AG04449 (cell line): ENCODE data around the gene P2RX6.
"Not testable (repeated sequence)": the region's sequence is repeated elsewhere in the genome, so short reads cannot be mapped to it uniquely, and the experiment has no call there.

ENCODE experiments used
- CTCF ChIA-PET: fragments of 350-600 bp; formaldehyde crosslinking; extraction: SDS; loops from one replicate; lab custom pipeline; 2021; ENCODE audit warnings: antibody characterized with exemption; lab: Yijun Ruan, JAX
- POLR2A ChIA-PET: fragments of 400-600, 350-600 bp; formaldehyde crosslinking; extraction: SDS; loops from one replicate; lab custom pipeline; 2020; ENCODE audit warnings: antibody characterized with exemption, inconsistent platforms; lab: Yijun Ruan, JAX
- DNase-seq: peaks from one replicate; pipeline ENCODE4 v3.0.0-alpha.2; 2010; ENCODE audit warnings: low read depth, low spot score
- H3K4me3 ChIP-seq: 2 replicates; pipeline ENCODE4 v1.5.1; 2011; ENCODE audit warnings: low read depth, mild to moderate bottlenecking, control low read depth, low read length
- TF ChIP-seq, protein P1 (sequence below): IDR thresholded peaks from one replicate; pipeline ENCODE4 v1.5.1; 2011; ENCODE audit warnings: mild to moderate bottlenecking, moderate library complexity, low read length, control low read depth, inconsistent platforms; ENCODE audit not compliant: insufficient read depth; ENCODE audit errors: missing control alignments

The P2RX6 gene

GRCh38 chr22:21047035-21047661 is 32.2 kb downstream of the P2RX6 start:
- no peak for DNase-seq
- TF ChIP-seq, protein P1, sequence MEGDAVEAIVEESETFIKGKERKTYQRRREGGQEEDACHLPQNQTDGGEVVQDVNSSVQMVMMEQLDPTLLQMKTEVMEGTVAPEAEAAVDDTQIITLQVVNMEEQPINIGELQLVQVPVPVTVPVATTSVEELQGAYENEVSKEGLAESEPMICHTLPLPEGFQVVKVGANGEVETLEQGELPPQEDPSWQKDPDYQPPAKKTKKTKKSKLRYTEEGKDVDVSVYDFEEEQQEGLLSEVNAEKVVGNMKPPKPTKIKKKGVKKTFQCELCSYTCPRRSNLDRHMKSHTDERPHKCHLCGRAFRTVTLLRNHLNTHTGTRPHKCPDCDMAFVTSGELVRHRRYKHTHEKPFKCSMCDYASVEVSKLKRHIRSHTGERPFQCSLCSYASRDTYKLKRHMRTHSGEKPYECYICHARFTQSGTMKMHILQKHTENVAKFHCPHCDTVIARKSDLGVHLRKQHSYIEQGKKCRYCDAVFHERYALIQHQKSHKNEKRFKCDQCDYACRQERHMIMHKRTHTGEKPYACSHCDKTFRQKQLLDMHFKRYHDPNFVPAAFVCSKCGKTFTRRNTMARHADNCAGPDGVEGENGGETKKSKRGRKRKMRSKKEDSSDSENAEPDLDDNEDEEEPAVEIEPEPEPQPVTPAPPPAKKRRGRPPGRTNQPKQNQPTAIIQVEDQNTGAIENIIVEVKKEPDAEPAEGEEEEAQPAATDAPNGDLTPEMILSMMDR = no peak
- H3K4me3 ChIP-seq = no peak overlapping the region
- POLR2A ChIA-PET = interaction anchor here (1.4 kb wide), 1 partner anchor 45 kb away, joined by 4 read pairs; the partner anchor contains the start of gene THAP7
- CTCF ChIA-PET = interaction anchor here (0.6 to 4.3 kb wide), 5 partner anchors 10 to 55 kb away, joined by 3 to 20 read pairs (median 3); partner anchors contain the start of gene SLC7A4

DNA sequence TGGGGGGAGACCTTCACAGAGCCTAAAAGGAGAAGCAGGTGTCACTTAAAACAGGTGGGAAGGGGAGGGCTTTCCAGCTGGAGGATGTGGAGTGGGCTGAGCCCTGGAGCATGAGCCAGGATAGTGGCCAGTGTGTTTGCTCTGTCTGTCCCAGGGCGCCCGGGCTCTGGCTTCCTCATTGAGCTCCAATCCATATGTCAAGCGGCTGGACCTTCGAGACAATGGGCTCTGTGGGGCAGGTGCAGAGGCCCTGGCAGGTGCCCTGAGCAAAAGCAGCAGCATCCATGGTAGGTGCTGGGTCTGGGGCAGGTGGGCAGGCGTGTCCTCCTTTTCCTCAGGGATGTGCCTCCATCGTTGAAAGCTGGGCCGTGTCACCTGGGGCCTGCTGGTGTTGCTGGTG is 32.8 kb downstream of the P2RX6 start:
- POLR2A ChIA-PET = no interaction called here
- no peak overlapping the region for H3K4me3 ChIP-seq
- CTCF ChIA-PET = interaction anchor here (0.6 to 1.8 kb wide), 3 partner anchors 9 to 45 kb away, joined by 3 to 5 read pairs (median 3); partner anchors contain the start of gene SLC7A4
- no peak for DNase-seq
- TF ChIP-seq, protein P1 = no peak

DNA sequence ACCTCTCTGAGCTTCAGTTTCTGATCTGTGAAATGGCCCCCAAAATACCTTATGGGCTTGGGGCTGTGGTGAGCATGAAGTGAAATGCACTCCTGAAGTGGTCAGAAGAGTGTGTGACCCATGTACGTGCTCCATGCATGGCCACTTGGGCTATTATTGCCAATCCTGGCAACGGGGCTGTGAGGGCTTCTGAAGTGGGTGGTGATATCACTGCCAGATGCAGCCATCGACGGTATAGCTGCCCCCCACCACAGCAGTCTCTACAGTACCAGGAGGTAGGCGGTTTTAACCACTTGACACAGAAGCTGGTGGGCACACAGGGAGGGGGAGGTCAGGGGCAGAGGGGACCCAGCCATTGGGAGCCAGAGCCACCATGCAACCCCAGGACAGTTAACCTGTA is 33.5 kb downstream of the P2RX6 start:
- DNase-seq, H3K4me3 ChIP-seq, POLR2A ChIA-PET: not testable (repeated sequence)
- CTCF ChIA-PET = interaction anchor here (1.0 kb wide), 1 partner anchor 16 kb away, joined by 3 read pairs; the partner anchor contains the start of gene SLC7A4

DNA sequence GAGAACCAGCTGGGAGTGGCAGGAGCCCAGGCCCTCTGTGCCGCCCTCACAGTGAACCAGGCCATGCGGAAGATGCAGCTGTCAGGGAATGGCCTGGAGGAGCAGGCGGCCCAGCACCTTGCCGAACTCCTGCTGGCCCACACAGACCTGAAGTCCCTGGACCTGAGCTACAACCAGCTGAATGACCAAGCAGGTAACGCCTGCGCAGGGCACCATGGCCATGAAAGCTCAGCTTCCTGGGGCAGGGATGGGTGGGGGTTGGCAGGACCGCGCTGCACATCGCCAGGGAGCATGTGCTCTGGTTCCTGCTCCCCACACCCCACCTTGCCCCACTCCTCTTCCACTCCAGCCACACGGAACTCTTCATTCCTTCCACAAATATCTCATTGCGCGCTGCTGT is 34.0 kb downstream of the P2RX6 start:
- DNase-seq, CTCF ChIA-PET, POLR2A ChIA-PET, H3K4me3 ChIP-seq: not testable (repeated sequence)

DNA sequence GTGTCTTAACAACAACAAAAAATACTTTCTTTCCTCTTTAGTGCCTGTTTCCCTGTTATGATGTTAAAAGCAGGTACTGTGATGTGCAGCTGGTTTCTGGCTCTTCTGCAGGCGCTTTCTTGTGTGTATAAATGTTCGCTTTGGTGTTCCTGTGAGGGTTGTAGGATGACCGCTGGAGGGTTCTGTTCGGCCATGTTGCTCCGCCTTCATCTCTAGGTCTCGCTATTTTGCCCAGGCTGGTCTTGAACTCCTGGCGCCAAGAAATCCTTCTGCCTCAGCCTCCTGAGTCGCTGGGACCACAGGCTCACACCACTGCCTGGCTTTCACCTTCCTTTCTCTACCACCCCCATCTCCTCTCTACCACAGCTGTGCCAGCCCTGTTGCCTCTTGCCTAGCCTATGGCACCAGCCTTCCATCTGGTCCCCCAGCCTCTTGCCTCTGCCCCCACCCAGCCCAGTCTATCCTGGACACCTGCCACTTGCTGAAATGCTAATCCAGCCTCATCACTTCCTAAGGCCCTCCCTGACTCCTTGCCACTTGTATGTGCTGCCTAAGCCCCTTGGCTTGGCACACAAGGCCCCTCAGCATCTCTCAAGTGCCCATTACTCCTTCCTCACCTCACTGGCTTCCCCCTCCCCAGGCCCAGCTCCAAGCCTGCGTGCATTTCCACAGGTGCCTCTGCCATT is 36.3 kb downstream of the P2RX6 start:
- ChIA-PET POLR2A (no interaction called here), CTCF (interaction anchor here (1.1 kb wide), 1 partner anchor 15 kb away, joined by 3 read pairs; no protein-coding TSS in a partner anchor)
- no peak overlapping the region for H3K4me3 ChIP-seq
- DNase-seq = no peak
- TF ChIP-seq, protein P1 = no peak

DNA sequence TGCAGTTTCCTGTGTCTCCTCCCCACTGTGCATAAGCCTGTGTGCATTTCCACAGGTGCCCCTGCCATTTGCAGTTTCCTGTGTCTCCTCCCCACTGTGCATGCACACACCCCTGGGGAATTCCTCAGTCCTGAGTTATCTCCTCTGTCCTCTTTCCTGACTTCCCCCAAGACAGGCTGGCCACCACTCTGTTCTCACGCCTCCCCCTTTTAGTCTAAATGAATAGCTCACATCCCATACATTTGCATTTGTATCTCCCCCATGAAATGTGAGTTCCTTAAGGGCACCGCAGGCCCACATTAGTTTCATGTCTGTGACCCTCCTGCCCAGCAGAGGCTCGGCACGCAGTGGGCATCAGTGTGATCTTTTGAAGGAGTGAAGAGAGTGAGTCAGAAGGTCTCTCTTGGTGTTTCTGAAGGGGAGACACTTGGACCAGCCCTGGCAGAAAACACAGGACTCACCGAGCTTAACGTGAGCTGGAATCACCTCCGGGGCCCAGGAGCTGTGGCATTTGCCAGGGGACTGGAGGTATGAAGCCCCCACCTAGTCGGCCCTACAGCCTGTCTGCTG is 37.0 kb downstream of the P2RX6 start:
- TF ChIP-seq, protein P1 = no peak
- no peak overlapping the region for H3K4me3 ChIP-seq
- ChIA-PET CTCF (interaction anchor here (1.1 kb wide), 1 partner anchor 14 kb away, joined by 3 read pairs; no protein-coding TSS in a partner anchor), POLR2A (no interaction called here)
- no peak for DNase-seq
